ENCODE measurements around the gene ERF. TPM values are rescaled to one million over a fixed set of nuclear protein-coding genes. Genes with fewer than 3 reads are reported as not detected.

ERF gene
- total and polyA plus RNA-seq, 4 donors, result 8.7 to 21.0 (median 13.8) TPM

DNA sequence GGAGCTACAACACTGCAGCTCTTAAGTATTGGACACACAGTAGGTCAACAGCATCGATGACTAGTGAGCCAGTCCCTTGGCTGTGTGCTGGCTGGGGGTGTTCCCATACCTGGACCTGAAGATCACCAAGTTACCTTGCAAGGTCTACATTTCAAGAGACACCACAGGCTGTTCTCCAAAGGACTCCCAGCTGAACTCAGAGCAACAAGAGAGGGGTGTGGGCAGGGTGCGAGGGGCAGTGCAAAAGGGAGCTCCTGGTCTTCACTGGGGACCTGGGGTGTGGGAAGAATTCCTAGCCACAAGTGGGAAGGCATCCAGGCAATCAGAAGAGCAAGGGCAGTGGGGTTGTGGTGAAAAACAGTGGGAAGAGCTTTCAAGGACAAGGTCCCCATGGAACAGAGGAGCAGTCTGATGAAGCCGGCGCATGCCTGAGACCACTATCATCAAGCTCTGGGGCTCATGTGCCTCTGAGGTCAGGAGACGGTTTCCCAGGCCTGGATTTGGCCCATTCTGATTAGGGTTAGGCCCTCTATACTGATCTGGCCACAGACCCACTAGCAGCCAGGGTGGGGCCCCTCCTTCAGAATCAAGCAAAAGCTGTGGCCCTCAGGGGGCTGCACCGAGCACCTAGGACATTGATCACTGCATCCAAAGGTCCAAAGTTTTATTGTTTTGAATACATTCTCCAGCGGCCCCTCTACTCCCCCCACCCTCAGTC, 7.8 kb downstream of the ERF start:
- Histone ChIP-seq H3K4me3 (ENCODE audit: low read depth in 1 of 3, low read length in 3 of 3) (no peak overlapping the region), H3K36me3 (ENCODE audit: control insufficient read depth in 4 of 4, insufficient read depth in 3 of 4, low read depth in 1 of 4, low read length in 3 of 4) (peaks cover 0 to 12% (median 5%) of the 10 kb centered on the region in 4 donors), H3K9ac (ENCODE audit: low read depth in 1 of 2, low read length in 2 of 2) (no peak overlapping the region), H3K27me3 (ENCODE audit: control insufficient read depth in 4 of 4, insufficient read depth in 4 of 4, low read length in 3 of 4) (no peaks in the 10 kb centered on the region), H3K9me3 (ENCODE audit: control insufficient read depth in 4 of 4, low read length in 3 of 4) (no peaks in the 10 kb centered on the region), H3K4me1 (ENCODE audit: control insufficient read depth in 4 of 4, insufficient read depth in 4 of 4, low read length in 3 of 4) (peaks cover 13 to 47% (median 22%) of the 10 kb centered on the region in 4 donors), H3K27ac (ENCODE audit: low read depth in 1 of 2, low read length in 2 of 2) (peak overlapping the region in 1 of 2 donors; percentile 20)
- WGBS, result 67% methylated on average over 7 of the region's 7 CpGs
- TF ChIP-seq, protein P1, sequence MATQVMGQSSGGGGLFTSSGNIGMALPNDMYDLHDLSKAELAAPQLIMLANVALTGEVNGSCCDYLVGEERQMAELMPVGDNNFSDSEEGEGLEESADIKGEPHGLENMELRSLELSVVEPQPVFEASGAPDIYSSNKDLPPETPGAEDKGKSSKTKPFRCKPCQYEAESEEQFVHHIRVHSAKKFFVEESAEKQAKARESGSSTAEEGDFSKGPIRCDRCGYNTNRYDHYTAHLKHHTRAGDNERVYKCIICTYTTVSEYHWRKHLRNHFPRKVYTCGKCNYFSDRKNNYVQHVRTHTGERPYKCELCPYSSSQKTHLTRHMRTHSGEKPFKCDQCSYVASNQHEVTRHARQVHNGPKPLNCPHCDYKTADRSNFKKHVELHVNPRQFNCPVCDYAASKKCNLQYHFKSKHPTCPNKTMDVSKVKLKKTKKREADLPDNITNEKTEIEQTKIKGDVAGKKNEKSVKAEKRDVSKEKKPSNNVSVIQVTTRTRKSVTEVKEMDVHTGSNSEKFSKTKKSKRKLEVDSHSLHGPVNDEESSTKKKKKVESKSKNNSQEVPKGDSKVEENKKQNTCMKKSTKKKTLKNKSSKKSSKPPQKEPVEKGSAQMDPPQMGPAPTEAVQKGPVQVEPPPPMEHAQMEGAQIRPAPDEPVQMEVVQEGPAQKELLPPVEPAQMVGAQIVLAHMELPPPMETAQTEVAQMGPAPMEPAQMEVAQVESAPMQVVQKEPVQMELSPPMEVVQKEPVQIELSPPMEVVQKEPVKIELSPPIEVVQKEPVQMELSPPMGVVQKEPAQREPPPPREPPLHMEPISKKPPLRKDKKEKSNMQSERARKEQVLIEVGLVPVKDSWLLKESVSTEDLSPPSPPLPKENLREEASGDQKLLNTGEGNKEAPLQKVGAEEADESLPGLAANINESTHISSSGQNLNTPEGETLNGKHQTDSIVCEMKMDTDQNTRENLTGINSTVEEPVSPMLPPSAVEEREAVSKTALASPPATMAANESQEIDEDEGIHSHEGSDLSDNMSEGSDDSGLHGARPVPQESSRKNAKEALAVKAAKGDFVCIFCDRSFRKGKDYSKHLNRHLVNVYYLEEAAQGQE (IDR thresholded peaks at IDR 0.05), result no peak
- TF ChIP-seq, protein P2, sequence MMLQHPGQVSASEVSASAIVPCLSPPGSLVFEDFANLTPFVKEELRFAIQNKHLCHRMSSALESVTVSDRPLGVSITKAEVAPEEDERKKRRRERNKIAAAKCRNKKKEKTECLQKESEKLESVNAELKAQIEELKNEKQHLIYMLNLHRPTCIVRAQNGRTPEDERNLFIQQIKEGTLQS (IDR thresholded peaks at IDR 0.05), result no peak
- TF ChIP-seq SP1 (IDR thresholded peaks at IDR 0.05), result peak; percentile 7
- no peak for TF ChIP-seq HNF4G (IDR thresholded peaks at IDR 0.05)
- TF ChIP-seq JUND (IDR thresholded peaks at IDR 0.05), result no peak
- DNase-seq (ENCODE audit: low spot score), result peak; percentile 35

DNA sequence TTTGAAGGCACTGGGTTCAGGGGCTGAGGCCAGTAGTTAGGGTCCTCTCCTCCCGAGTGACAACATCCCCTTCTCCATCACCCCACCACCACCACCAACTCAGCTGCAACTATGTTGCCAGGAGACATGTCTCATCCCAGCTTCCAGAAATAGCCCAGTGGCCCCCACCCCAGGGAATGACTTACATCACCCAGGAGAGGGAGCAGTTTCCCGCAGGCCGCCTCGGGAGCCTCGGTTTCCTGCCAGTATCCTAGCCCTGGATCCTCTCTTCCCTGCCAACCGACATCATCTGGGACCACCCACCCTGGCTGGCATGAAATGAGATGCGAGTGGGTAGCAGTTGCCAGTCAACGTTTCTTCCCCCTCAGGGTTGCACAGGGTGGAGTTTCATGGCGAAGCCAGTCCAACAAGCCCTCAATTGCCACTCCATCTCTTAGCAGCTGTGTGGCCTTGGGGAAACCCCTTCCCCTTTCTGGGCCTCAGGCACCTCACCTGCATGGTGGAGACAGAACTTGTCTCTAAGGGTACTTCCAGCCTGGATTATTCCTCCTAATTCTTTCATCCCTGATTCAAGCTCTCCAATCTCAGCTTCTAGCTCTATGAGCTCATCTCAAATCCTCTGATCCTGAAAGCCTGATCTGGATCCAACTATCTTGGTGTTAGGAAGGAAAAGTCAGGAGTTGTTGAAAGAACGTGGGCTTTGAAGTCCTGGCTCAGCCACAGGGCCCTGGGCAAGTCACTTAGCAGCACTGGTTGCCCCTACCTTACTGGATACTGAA, 8.6 kb downstream of the ERF start:
- Histone ChIP-seq H3K9ac (ENCODE audit: low read depth in 1 of 2, low read length in 2 of 2) (no peak overlapping the region), H3K36me3 (ENCODE audit: control insufficient read depth in 4 of 4, insufficient read depth in 3 of 4, low read depth in 1 of 4, low read length in 3 of 4) (peaks cover 0 to 12% (median 5%) of the 10 kb centered on the region in 4 donors), H3K27ac (ENCODE audit: low read depth in 1 of 2, low read length in 2 of 2) (peak overlapping the region; percentile 1 to 20), H3K4me3 (ENCODE audit: low read depth in 1 of 3, low read length in 3 of 3) (no peak overlapping the region), H3K27me3 (ENCODE audit: control insufficient read depth in 4 of 4, insufficient read depth in 4 of 4, low read length in 3 of 4) (no peaks in the 10 kb centered on the region), H3K9me3 (ENCODE audit: control insufficient read depth in 4 of 4, low read length in 3 of 4) (no peaks in the 10 kb centered on the region), H3K4me1 (ENCODE audit: control insufficient read depth in 4 of 4, insufficient read depth in 4 of 4, low read length in 3 of 4) (peaks cover 7 to 45% (median 19%) of the 10 kb centered on the region in 4 donors)
- 24% methylated on average over 10 of the region's 10 CpGs for WGBS
- TF ChIP-seq FOXA2 (IDR thresholded peaks at IDR 0.05) (no peak), FOXA1 (IDR thresholded peaks at IDR 0.05) (no peak), NR2F2 (IDR thresholded peaks at IDR 0.05) (no peak), YY1 (IDR thresholded peaks at IDR 0.05) (no peak), EGR1 (IDR thresholded peaks at IDR 0.05; ENCODE audit: low read depth in 2 of 2) (no peak), RAD21 (IDR thresholded peaks at IDR 0.05) (peak; percentile 82 to 83), SP1 (IDR thresholded peaks at IDR 0.05) (no peak)
- TF ChIP-seq, protein P3, sequence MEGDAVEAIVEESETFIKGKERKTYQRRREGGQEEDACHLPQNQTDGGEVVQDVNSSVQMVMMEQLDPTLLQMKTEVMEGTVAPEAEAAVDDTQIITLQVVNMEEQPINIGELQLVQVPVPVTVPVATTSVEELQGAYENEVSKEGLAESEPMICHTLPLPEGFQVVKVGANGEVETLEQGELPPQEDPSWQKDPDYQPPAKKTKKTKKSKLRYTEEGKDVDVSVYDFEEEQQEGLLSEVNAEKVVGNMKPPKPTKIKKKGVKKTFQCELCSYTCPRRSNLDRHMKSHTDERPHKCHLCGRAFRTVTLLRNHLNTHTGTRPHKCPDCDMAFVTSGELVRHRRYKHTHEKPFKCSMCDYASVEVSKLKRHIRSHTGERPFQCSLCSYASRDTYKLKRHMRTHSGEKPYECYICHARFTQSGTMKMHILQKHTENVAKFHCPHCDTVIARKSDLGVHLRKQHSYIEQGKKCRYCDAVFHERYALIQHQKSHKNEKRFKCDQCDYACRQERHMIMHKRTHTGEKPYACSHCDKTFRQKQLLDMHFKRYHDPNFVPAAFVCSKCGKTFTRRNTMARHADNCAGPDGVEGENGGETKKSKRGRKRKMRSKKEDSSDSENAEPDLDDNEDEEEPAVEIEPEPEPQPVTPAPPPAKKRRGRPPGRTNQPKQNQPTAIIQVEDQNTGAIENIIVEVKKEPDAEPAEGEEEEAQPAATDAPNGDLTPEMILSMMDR (IDR thresholded peaks at IDR 0.05; ENCODE audit: low read depth, low read length, missing input control), result peak; percentile 55
- TF ChIP-seq, protein P2 (IDR thresholded peaks at IDR 0.05), result peak; percentile 36
- peak; percentile 41 for DNase-seq (ENCODE audit: low spot score)

Measured in liver (tissue), 9 donors.